Liver (tissue), 9 donors: Measurements from ENCODE around the gene SEC22C. TPM values are rescaled to one million over a fixed set of nuclear protein-coding genes. Genes with fewer than 3 reads are reported as not detected.
A peak's percentile ranks its signal among the peaks of the same experiment; 100 is the strongest.

Experiments used
- DNase-seq: peaks from one replicate; pipeline ENCODE4 v3.0.0-alpha.2; 2017; ENCODE audit warnings: low spot score
- H3K27ac ChIP-seq, 2 donors: one replicate each; pipeline ENCODE4 v1.7.0; 2013; ENCODE audit warnings: inconsistent platforms in 2 of 2, low read length in 2 of 2, control low read depth in 1 of 2, low read depth in 1 of 2, mild to moderate bottlenecking in 1 of 2
- H3K27me3 ChIP-seq, 4 donors: one replicate each; pipeline versions ENCODE4 v1.6.1 to v1.7.0; 2013; ENCODE audit warnings: low read length in 3 of 4, inconsistent platforms in 1 of 4, mild to moderate bottlenecking in 1 of 4, moderate library complexity in 1 of 4; ENCODE audit not compliant: control insufficient read depth in 4 of 4, insufficient read depth in 4 of 4
- H3K36me3 ChIP-seq, 4 donors: one replicate each; pipeline versions ENCODE4 v1.6.1 to v1.7.0; 2013; ENCODE audit warnings: low read length in 3 of 4, mild to moderate bottlenecking in 3 of 4, low read depth in 1 of 4, moderate library complexity in 1 of 4; ENCODE audit not compliant: control insufficient read depth in 4 of 4, insufficient read depth in 3 of 4
- H3K4me1 ChIP-seq, 4 donors: one replicate each; pipeline versions ENCODE4 v1.6.1 to v1.7.0; 2013; ENCODE audit warnings: low read length in 3 of 4, mild to moderate bottlenecking in 3 of 4, moderate library complexity in 1 of 4; ENCODE audit not compliant: control insufficient read depth in 4 of 4, insufficient read depth in 4 of 4
- H3K4me3 ChIP-seq, 3 donors: one replicate each; pipeline versions ENCODE4 v1.6.1 to v1.7.0; 2013; ENCODE audit warnings: low read length in 3 of 3, control low read depth in 1 of 3, low read depth in 1 of 3, mild to moderate bottlenecking in 1 of 3
- H3K9ac ChIP-seq, 2 donors: one replicate each; pipeline ENCODE4 v1.7.0; 2013; ENCODE audit warnings: low read length in 2 of 2, mild to moderate bottlenecking in 2 of 2, moderate library complexity in 2 of 2, control low read depth in 1 of 2, low read depth in 1 of 2
- H3K9me3 ChIP-seq, 4 donors: one replicate each; pipeline versions ENCODE4 v1.6.1 to v1.7.0; 2013; ENCODE audit warnings: low read length in 3 of 4; ENCODE audit not compliant: control insufficient read depth in 4 of 4
- ATF3 ChIP-seq: IDR thresholded peaks from 2 replicates; pipeline ENCODE4 v1.6.1; 2016; ENCODE audit warnings: antibody characterized with exemption
- CTCF ChIP-seq: fragments of 150-350 bp; IDR thresholded peaks from 2 replicates; pipeline ENCODE4 v1.5.1; 2017; ENCODE audit warnings: improper control_type of control experiment, low read depth, low read length; ENCODE audit not compliant: missing input control
- EGR1 ChIP-seq, 2 donors: IDR thresholded peaks; 2 replicates each; pipeline ENCODE4 v1.6.1; 2016 to 2018; ENCODE audit warnings: antibody characterized with exemption in 2 of 2, low read depth in 2 of 2
- FOXA1 ChIP-seq: IDR thresholded peaks from 2 replicates; pipeline ENCODE4 v1.6.1; 2016; ENCODE audit warnings: antibody characterized with exemption
- FOXA2 ChIP-seq: IDR thresholded peaks from 2 replicates; pipeline ENCODE4 v1.6.1; 2016; ENCODE audit warnings: antibody characterized with exemption
- GABPA ChIP-seq, 2 donors: IDR thresholded peaks in 1 of 2; conservative IDR thresholded peaks in 1 of 2; 2 replicates each; pipeline ENCODE4 v1.6.1; 2016; ENCODE audit warnings: antibody characterized with exemption in 2 of 2, mild to moderate bottlenecking in 1 of 2, moderate library complexity in 1 of 2
- HNF4A ChIP-seq, 2 donors: conservative IDR thresholded peaks; 2 replicates each; pipeline ENCODE4 v1.6.1; 2016; ENCODE audit warnings: antibody characterized with exemption in 2 of 2, mild to moderate bottlenecking in 2 of 2
- HNF4G ChIP-seq: IDR thresholded peaks from 2 replicates; pipeline ENCODE4 v1.6.1; 2016; ENCODE audit warnings: antibody characterized with exemption
- JUND ChIP-seq, 2 donors: IDR thresholded peaks; 2 replicates each; pipeline ENCODE4 v1.6.1; 2016; ENCODE audit warnings: antibody characterized with exemption in 2 of 2
- MAX ChIP-seq: IDR thresholded peaks from 2 replicates; pipeline ENCODE4 v1.6.1; 2016; ENCODE audit warnings: antibody characterized with exemption
- NR2F2 ChIP-seq: IDR thresholded peaks from 2 replicates; pipeline ENCODE4 v1.6.1; 2016; ENCODE audit warnings: antibody characterized with exemption
- RAD21 ChIP-seq, 2 donors: IDR thresholded peaks; 2 replicates each; pipeline ENCODE4 v1.6.1; 2016; ENCODE audit warnings: antibody characterized with exemption in 2 of 2, mild to moderate bottlenecking in 2 of 2
- RXRA ChIP-seq, 2 donors: IDR thresholded peaks; 2 replicates each; pipeline ENCODE4 v1.6.1; 2017 to 2018; ENCODE audit warnings: antibody characterized with exemption in 2 of 2, mild to moderate bottlenecking in 1 of 2
- SP1 ChIP-seq: IDR thresholded peaks from 2 replicates; pipeline ENCODE4 v1.6.1; 2018; ENCODE audit warnings: antibody characterized with exemption, mild to moderate bottlenecking
- TAF1 ChIP-seq: conservative IDR thresholded peaks from 2 replicates; pipeline ENCODE4 v1.6.1; 2016; ENCODE audit warnings: antibody characterized with exemption, mild to moderate bottlenecking
- YY1 ChIP-seq: IDR thresholded peaks from 2 replicates; pipeline ENCODE4 v1.6.1; 2016; ENCODE audit warnings: antibody characterized with exemption, mild to moderate bottlenecking
- ZBTB33 ChIP-seq: IDR thresholded peaks from 2 replicates; pipeline ENCODE4 v1.6.1; 2016; ENCODE audit warnings: antibody characterized with exemption
- WGBS: extraction: QIAGEN DNeasy Blood & Tissue Kit; methylation state at CpG from one replicate; pipeline ENCODE4 v1.1.7; 2013; 5-methylcytosine and 5-hydroxymethylcytosine counted together
- polyA plus RNA-seq, 2 donors: library from polyadenylated mRNA; stranded (reverse) in 1 of 2; unstranded in 1 of 2; fragments of 200-250 nt in 1 of 2; fragments of >200 nt in 1 of 2; fragmentation: Nextera tagmentation in 1 of 2; extraction: Ambion mirVana in 1 of 2; gene quantifications; one replicate each; pipeline versions ENCODE4 v1.2.1 to v1.2.3, GENCODE V29; 2013 to 2015
- total RNA-seq, 2 donors: library from RNA; depleted of rRNA; stranded (reverse); fragments of >200 nt; gene quantifications; one replicate each; pipeline ENCODE4 v1.2.3, GENCODE V29; 2014
- donor health status: healthy.
- donor health status: healthy.
- donor health status: healthy.
- donor health status: healthy.
- donor health status: healthy.

The SEC22C gene
- total and polyA plus RNA-seq, 4 donors = 14.5 to 48.5 (median 17.8) TPM

- Histone ChIP-seq H3K27me3 (peaks cover 0 to 1% (median 0%) of the 10 kb centered on the region in 4 donors), H3K4me1 (peaks cover 2 to 21% (median 12%) of the 10 kb centered on the region in 4 donors), H3K9me3 (no peaks in the 10 kb centered on the region), H3K9ac (no peak overlapping the region), H3K27ac (no peak overlapping the region), H3K4me3 (no peak overlapping the region), H3K36me3 (no peaks in the 10 kb centered on the region)
- TF ChIP-seq GABPA (IDR thresholded peaks at IDR 0.05 in 1 of 2, conservative IDR thresholded peaks at IDR 0.05 in 1 of 2) (no peak), RAD21 (IDR thresholded peaks at IDR 0.05) (no peak), FOXA1 (no peak), MAX (no peak), HNF4A (conservative IDR thresholded peaks at IDR 0.05) (no peak)
- DNase-seq = peak; percentile 13
- WGBS = 85% methylated on average over 2 of the region's 2 CpGs
Observed at GRCh38 chr3:42500091-42500490, 81.7 kb downstream of the SEC22C start.

GRCh38 chr3:42499478-42499871 is 82.3 kb downstream of the SEC22C start:
- Histone ChIP-seq H3K36me3 (no peaks in the 10 kb centered on the region), H3K9ac (no peak overlapping the region), H3K9me3 (no peaks in the 10 kb centered on the region), H3K4me3 (no peak overlapping the region), H3K27ac (no peak overlapping the region), H3K27me3 (peaks cover 0 to 1% (median 0%) of the 10 kb centered on the region in 4 donors), H3K4me1 (peaks cover 2 to 21% (median 12%) of the 10 kb centered on the region in 4 donors)
- TF ChIP-seq NR2F2 = no peak
- no peak for TF ChIP-seq RXRA (IDR thresholded peaks at IDR 0.05)
- TF ChIP-seq HNF4G = no peak
- no peak for TF ChIP-seq YY1
- TF ChIP-seq ATF3 = no peak
- no peak for TF ChIP-seq SP1
- TF ChIP-seq ZBTB33 = no peak
- TF ChIP-seq FOXA2 = no peak
- TF ChIP-seq RAD21 (IDR thresholded peaks at IDR 0.05) = no peak
- no peak for TF ChIP-seq CTCF
- no peak for TF ChIP-seq FOXA1
- no peak for TF ChIP-seq GABPA (IDR thresholded peaks at IDR 0.05 in 1 of 2, conservative IDR thresholded peaks at IDR 0.05 in 1 of 2)
- TF ChIP-seq EGR1 (IDR thresholded peaks at IDR 0.05; ENCODE audit: low read depth in 2 of 2) = no peak
- TF ChIP-seq JUND (IDR thresholded peaks at IDR 0.05) = no peak
- TF ChIP-seq TAF1 = no peak
- WGBS = 88% methylated on average over 3 of the region's 3 CpGs
- no peak for DNase-seq
